ENCODE results near the gene ALDH1L2. TPM values are rescaled to one million over a fixed set of nuclear protein-coding genes. Genes with fewer than 3 reads are reported as not detected.

Gene ALDH1L2
- total and polyA plus RNA-seq, 9 of the 15 experiments (the other 6 are each of a cell fraction or from before 2014, with no cell fraction given), result 1.1 to 9.9 (median 3.8) TPM

DNA sequence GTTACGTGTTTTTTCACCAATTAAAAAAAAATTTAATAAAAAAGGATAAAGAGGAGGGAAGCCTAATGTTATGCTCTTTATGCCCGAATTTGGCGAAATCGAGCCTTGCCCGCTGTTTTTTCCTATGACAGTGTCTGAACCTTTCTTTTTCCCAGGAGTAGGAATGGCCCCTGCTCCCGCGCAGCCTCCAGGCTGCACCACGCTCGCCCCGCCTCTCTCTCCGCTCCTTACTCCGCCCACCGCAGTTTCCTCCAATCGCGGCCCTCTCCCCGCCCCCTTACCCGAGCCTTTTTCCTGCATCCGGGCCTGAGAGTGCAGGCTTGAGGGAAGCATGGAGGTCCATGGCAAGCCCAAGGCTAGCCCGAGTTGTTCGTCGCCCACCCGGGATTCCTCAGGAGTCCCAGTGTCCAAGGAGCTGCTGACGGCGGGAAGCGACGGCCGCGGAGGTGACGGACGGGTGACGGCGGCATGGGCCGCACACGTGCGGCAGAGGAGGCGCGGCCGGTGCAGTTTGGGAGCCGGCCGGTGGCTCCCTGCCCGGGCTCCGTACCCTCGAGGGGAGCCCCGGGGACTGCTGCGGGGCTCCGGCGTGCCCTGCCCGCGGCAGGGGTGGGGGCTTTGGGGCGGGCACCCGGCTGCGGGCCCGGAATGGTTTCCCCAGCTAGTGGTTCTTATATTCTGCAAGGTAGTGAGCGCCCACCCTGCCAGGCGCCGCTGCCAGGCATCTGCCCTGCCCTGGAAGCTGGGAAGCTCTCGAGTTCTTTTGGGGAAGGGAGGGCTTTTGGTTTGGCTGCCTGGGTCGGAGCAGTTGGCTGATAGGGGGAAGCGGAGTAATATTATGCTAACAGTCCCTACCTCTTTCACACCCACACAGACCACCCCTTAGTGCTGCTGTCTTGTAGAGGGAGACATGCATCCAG, 98.0 kb downstream of the ALDH1L2 start, which contains the start of gene NOPCHAP1 (continued):
- TF ChIP-seq WHSC1 (IDR thresholded peaks at IDR 0.05; ENCODE audit: low read length) (no peak), ZC3H4 (CRISPR knock-in tag; IDR thresholded peaks at IDR 0.05; ENCODE audit: borderline replicate concordance) (no peak), PCBP2 (IDR thresholded peaks at IDR 0.05; ENCODE audit: low read depth, low read length, poor library complexity, severe bottlenecking) (no peak), BRCA1 (IDR thresholded peaks at IDR 0.05) (no peak), BRCA1 (CRISPR knock-in tag; IDR thresholded peaks at IDR 0.05) (no peak), SIX5 (IDR thresholded peaks at IDR 0.05; ENCODE audit: borderline replicate concordance in 1 of 2, insufficient read depth in 1 of 2, low read depth in 1 of 2, low read length in 2 of 2) (no peak), DIDO1 (tag; IDR thresholded peaks at IDR 0.05; ENCODE audit: low read depth) (no peak), ZNF444 (CRISPR knock-in tag; IDR thresholded peaks at IDR 0.05) (no peak), MYNN (IDR thresholded peaks at IDR 0.05) (no peak), MYNN (CRISPR knock-in tag; IDR thresholded peaks at IDR 0.05) (no peak), PML (IDR thresholded peaks at IDR 0.05; ENCODE audit: low read length) (no peak), NCOR1 (IDR thresholded peaks at IDR 0.05) (no peak), ILK (tag; IDR thresholded peaks at IDR 0.05; ENCODE audit: borderline replicate concordance, low read depth) (no peak), UBTF (IDR thresholded peaks at IDR 0.05; ENCODE audit: borderline replicate concordance in 1 of 2, low read depth in 2 of 2, low read length in 2 of 2) (no peak), HCFC1 (IDR thresholded peaks at IDR 0.05; ENCODE audit: low read depth, low read length) (peak; percentile 20; the same call in 1 of the 2 replicates), TAF15 (IDR thresholded peaks at IDR 0.05; ENCODE audit: low read depth, low read length) (no peak), NRF1 (conservative IDR thresholded peaks at IDR 0.05 in 1 of 2, IDR thresholded peaks at IDR 0.05 in 1 of 2) (peak; percentile 93 to 94), ZNF311 (CRISPR knock-in tag; IDR thresholded peaks at IDR 0.05) (no peak), MYC (IDR thresholded peaks at IDR 0.05; ENCODE audit: low read depth, low read length) (peak; percentile 83), MYC (CRISPR knock-in tag; IDR thresholded peaks at IDR 0.05; ENCODE audit: borderline replicate concordance, low read depth) (no peak), COPS2 (conservative IDR thresholded peaks at IDR 0.05) (no peak), SNAPC5 (CRISPR knock-in tag; IDR thresholded peaks at IDR 0.05) (no peak)
- TF ChIP-seq, protein P1, sequence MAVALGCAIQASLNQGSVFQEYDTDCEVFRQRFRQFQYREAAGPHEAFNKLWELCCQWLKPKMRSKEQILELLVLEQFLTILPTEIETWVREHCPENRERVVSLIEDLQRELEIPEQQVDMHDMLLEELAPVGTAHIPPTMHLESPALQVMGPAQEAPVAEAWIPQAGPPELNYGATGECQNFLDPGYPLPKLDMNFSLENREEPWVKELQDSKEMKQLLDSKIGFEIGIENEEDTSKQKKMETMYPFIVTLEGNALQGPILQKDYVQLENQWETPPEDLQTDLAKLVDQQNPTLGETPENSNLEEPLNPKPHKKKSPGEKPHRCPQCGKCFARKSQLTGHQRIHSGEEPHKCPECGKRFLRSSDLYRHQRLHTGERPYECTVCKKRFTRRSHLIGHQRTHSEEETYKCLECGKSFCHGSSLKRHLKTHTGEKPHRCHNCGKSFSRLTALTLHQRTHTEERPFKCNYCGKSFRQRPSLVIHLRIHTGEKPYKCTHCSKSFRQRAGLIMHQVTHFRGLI (CRISPR knock-in tag; IDR thresholded peaks at IDR 0.05), result no peak
- TF ChIP-seq, protein P2, sequence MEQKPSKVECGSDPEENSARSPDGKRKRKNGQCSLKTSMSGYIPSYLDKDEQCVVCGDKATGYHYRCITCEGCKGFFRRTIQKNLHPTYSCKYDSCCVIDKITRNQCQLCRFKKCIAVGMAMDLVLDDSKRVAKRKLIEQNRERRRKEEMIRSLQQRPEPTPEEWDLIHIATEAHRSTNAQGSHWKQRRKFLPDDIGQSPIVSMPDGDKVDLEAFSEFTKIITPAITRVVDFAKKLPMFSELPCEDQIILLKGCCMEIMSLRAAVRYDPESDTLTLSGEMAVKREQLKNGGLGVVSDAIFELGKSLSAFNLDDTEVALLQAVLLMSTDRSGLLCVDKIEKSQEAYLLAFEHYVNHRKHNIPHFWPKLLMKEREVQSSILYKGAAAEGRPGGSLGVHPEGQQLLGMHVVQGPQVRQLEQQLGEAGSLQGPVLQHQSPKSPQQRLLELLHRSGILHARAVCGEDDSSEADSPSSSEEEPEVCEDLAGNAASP (IDR thresholded peaks at IDR 0.05), result no peak

All from K562 (cell line).